Adrenal gland (tissue), 12 donors: ENCODE results near the gene KAZALD1. TPM values are rescaled to one million over a fixed set of nuclear protein-coding genes. Genes with fewer than 3 reads are reported as not detected.

Experiments
- DNase-seq, 7 donors: peaks; one replicate each; pipeline ENCODE4 v3.0.0-alpha.2; 2019 to 2020
- H3K27ac ChIP-seq, 5 donors: fragments of 200-600 bp; sonication (generic) in 4 of 5; 1 replicate in 3 of 5; 2 replicates in 2 of 5; pipeline versions ENCODE4 v1.5.1 to v1.8.0; 2016 to 2020; ENCODE audit warnings: mild to moderate bottlenecking in 1 of 5
- H3K27me3 ChIP-seq: fragments of 200-600 bp; 2 replicates; pipeline ENCODE4 v1.8.0; 2021
- H3K36me3 ChIP-seq, 2 donors: fragments of 200-600 bp; replicated peaks in 1 of 2; 1 replicate in 1 of 2; 2 replicates in 1 of 2; pipeline versions ENCODE4 v1.5.1 to v1.8.0; 2018 to 2022
- H3K4me1 ChIP-seq, 2 donors: fragments of 200-600 bp; replicated peaks in 1 of 2; 1 replicate in 1 of 2; 2 replicates in 1 of 2; pipeline versions ENCODE4 v1.5.1 to v1.8.0; 2018 to 2021
- H3K4me3 ChIP-seq, 4 donors: fragments of 200-600 bp; sonication (generic) in 3 of 4; one replicate each; pipeline ENCODE4 v1.5.1; 2016 to 2018
- H3K9me3 ChIP-seq, 3 donors: fragments of 200-600 bp; sonication (generic) in 1 of 3; replicated peaks in 1 of 3; 1 replicate in 2 of 3; 2 replicates in 1 of 3; pipeline versions ENCODE4 v1.5.1 to v1.8.0; 2016 to 2021
- POLR2A ChIP-seq, 2 donors: fragments of 450-650 bp; IDR thresholded peaks; one replicate each; pipeline ENCODE4 v1.6.1; 2017; ENCODE audit warnings: antibody characterized with exemption in 2 of 2, mild to moderate bottlenecking in 2 of 2, moderate library complexity in 1 of 2
- WGBS, 4 donors: extraction: QIAGEN DNeasy Blood & Tissue Kit in 2 of 4; methylation state at CpG; one replicate each; pipeline versions ENCODE4 v1.1.5 to v1.1.7; 2013 to 2017; 5-methylcytosine and 5-hydroxymethylcytosine counted together
- intact Hi-C, 2 donors: fragments of 100-400 bp; cut with DNase I; formaldehyde crosslinking; loops; one replicate each; pipeline versions ENCODE4 v1.14.1 to v1.15.0; 2022 to 2023
- polyA plus RNA-seq, 3 donors: library from polyadenylated mRNA; stranded (reverse); fragments of 200-250 nt in 2 of 3; fragments of 350-450 nt in 1 of 3; fragmentation: Illumina TruSeq in 1 of 3; extraction: RNeasy Lipid Tissue Mini Kit (QIAGEN cat#74804) in 1 of 3; gene quantifications; one replicate each; pipeline ENCODE4 v1.2.3, GENCODE V29; 2013 to 2014
- total RNA-seq, 9 donors: library from RNA; depleted of rRNA in 4 of 9; stranded (reverse); fragments of >200 nt in 4 of 9; fragments of 120-200 nt in 1 of 9; fragmentation: NEBNext Ultra II Directional in 1 of 9; extraction: Animal tissue kit (Norgen Biotek cat#: 25700) in 1 of 9; gene quantifications; one replicate each; pipeline versions ENCODE4 v1.1.0 to v1.2.4, GENCODE V29; 2013 to 2023
- TF ChIP-seq, protein P1 (sequence below), 6 experiments: fragments of 450-650 bp in 4 of 6; fragments of 200-600 bp in 2 of 6; sonication (generic) in 1 of 6; IDR thresholded peaks; 1 replicate in 5 of 6; 2 replicates in 1 of 6; pipeline versions ENCODE4 v1.5.1 to v1.8.0; 2016 to 2021; ENCODE audit warnings: antibody characterized with exemption in 6 of 6, mild to moderate bottlenecking in 2 of 6, moderate library complexity in 1 of 6
- donor health status: healthy with polysubstance abuse.
- donor health status: Bipolar disorder and iron deficiency.
- donor health status: DM: yes; HTN: yes; CAD: no.
- donor health status: DM: no; HTN: no; CAD: no.
- donor health status: DM: no; HTN: no; CAD: no.
- donor health status: DM: yes; HTN: yes; CAD: no.

KAZALD1 gene
- total and polyA plus RNA-seq, 12 donors, result 0.55 to 5.4 (median 2.1) TPM

GRCh38 chr10:101070098-101070497, 8.3 kb downstream of the KAZALD1 start:
- H3K4me1 ChIP-seq, result peaks cover 6 to 20% of the 10 kb centered on the region in 2 donors
- TF ChIP-seq, protein P1, sequence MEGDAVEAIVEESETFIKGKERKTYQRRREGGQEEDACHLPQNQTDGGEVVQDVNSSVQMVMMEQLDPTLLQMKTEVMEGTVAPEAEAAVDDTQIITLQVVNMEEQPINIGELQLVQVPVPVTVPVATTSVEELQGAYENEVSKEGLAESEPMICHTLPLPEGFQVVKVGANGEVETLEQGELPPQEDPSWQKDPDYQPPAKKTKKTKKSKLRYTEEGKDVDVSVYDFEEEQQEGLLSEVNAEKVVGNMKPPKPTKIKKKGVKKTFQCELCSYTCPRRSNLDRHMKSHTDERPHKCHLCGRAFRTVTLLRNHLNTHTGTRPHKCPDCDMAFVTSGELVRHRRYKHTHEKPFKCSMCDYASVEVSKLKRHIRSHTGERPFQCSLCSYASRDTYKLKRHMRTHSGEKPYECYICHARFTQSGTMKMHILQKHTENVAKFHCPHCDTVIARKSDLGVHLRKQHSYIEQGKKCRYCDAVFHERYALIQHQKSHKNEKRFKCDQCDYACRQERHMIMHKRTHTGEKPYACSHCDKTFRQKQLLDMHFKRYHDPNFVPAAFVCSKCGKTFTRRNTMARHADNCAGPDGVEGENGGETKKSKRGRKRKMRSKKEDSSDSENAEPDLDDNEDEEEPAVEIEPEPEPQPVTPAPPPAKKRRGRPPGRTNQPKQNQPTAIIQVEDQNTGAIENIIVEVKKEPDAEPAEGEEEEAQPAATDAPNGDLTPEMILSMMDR (IDR thresholded peaks at IDR 0.05), result no peak
- no peak for TF ChIP-seq POLR2A (IDR thresholded peaks at IDR 0.05)
- WGBS, 4 donors, result 82 to 85% (median 82%) methylated on average over 3 of the region's 3 CpGs; no CpG with 5 or more reads in 1 of the 4 donors
- no peak overlapping the region for H3K4me3 ChIP-seq
- H3K27me3 ChIP-seq, result peaks cover 6% of the 10 kb centered on the region
- no peaks in the 10 kb centered on the region for H3K9me3 ChIP-seq
- no peak overlapping the region for H3K27ac ChIP-seq
- no peak for DNase-seq
- no peaks in the 10 kb centered on the region for H3K36me3 ChIP-seq
- intact Hi-C loops, result no loop called here

GRCh38 chr10:101071267-101071884, 9.6 kb downstream of the KAZALD1 start:
- TF ChIP-seq POLR2A (IDR thresholded peaks at IDR 0.05), result no peak
- TF ChIP-seq, protein P1 (IDR thresholded peaks at IDR 0.05), result no peak
- peak in 5 of 7 donors; percentile 43 to 74 (median 55) for DNase-seq
- Histone ChIP-seq H3K4me1 (peaks cover 6 to 12% of the 10 kb centered on the region in 2 donors), H3K27ac (no peak overlapping the region), H3K36me3 (no peaks in the 10 kb centered on the region), H3K4me3 (no peak overlapping the region), H3K27me3 (peaks cover 16% of the 10 kb centered on the region), H3K9me3 (no peaks in the 10 kb centered on the region)
- 57 to 71% (median 64%) methylated on average over 6 of the region's 6 CpGs for WGBS, 4 donors
- intact Hi-C loops, result no loop called here

DNA sequence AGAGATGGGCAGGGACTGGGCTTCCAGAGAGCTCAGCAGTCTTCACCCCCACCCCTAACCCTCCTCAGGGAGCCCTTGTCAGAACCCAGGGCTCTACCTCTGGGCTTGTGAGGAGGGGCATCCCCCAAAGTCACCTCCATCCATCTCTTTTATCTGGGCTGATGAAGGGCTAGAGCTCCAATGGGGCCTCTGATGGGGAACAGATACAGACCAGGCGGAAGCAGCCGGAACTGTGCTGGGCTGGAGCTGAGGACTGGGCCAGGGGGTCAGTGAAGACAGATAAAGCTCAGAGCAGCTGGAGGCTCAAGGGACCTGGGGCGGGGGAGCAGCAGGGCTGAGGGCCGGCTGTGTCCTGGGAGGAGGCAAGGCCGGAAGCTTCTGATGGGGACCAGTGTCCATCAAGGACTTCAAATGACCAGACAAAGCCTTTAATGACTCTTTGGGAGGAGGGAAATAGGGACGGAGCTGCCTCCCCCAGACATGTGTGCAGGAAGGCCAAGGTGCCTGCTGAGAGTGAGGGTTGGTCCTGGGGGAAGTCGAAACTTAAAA, 10.2 kb downstream of the KAZALD1 start:
- no peak overlapping the region for H3K27ac ChIP-seq
- 60 to 71% (median 63%) methylated on average over 7 of the region's 7 CpGs for WGBS, 4 donors
- peaks cover 6 to 8% of the 10 kb centered on the region in 2 donors for H3K4me1 ChIP-seq
- peaks cover 22% of the 10 kb centered on the region for H3K27me3 ChIP-seq
- TF ChIP-seq POLR2A (IDR thresholded peaks at IDR 0.05), result no peak
- TF ChIP-seq, protein P1 (IDR thresholded peaks at IDR 0.05), result no peak
- H3K9me3 ChIP-seq, result no peaks in the 10 kb centered on the region
- H3K36me3 ChIP-seq, result no peaks in the 10 kb centered on the region
- DNase-seq, result no peak
- H3K4me3 ChIP-seq, result no peak overlapping the region
- intact Hi-C loops, result no loop called here

GRCh38 chr10:101072923-101073322, 11.1 kb downstream of the KAZALD1 start:
- 57 to 65% (median 62%) methylated on average over 9 of the region's 9 CpGs for WGBS, 4 donors
- no peak for DNase-seq
- H3K27ac ChIP-seq, result no peak overlapping the region
- H3K4me1 ChIP-seq, result no peaks in the 10 kb centered on the region
- peaks cover 25% of the 10 kb centered on the region for H3K27me3 ChIP-seq
- no peaks in the 10 kb centered on the region for H3K9me3 ChIP-seq
- no peaks in the 10 kb centered on the region for H3K36me3 ChIP-seq
- H3K4me3 ChIP-seq, result no peak overlapping the region
- intact Hi-C loops, result no loop called here
- TF ChIP-seq POLR2A (IDR thresholded peaks at IDR 0.05), result no peak

GRCh38 chr10:101073631-101074030, 11.8 kb downstream of the KAZALD1 start:
- 7 to 19% (median 10%) methylated on average over 10 to 13 of the region's 13 CpGs for WGBS, 4 donors
- no peak for TF ChIP-seq POLR2A (IDR thresholded peaks at IDR 0.05)
- TF ChIP-seq, protein P1 (IDR thresholded peaks at IDR 0.05), result no peak

More at GRCh38 chr10:101073631-101074030, 11.8 kb downstream of the KAZALD1 start:
- H3K4me3 ChIP-seq, result no peak overlapping the region
- H3K4me1 ChIP-seq, result no peaks in the 10 kb centered on the region
- intact Hi-C loops, result no loop called here
- no peaks in the 10 kb centered on the region for H3K36me3 ChIP-seq
- DNase-seq, result no peak
- H3K9me3 ChIP-seq, result no peaks in the 10 kb centered on the region
- no peak overlapping the region for H3K27ac ChIP-seq
- H3K27me3 ChIP-seq, result peaks cover 25% of the 10 kb centered on the region
